Gastrocnemius medialis (tissue), 4 donors: ENCODE measurements around the gene ARHGEF5. TPM values are rescaled to one million over a fixed set of nuclear protein-coding genes. Genes with fewer than 3 reads are reported as not detected.

Experiments
- ATAC-seq, 2 donors: fragments of 150-250 bp; one replicate each; pipeline ENCODE4 v1.9.1; 2016
- DNase-seq, 2 donors: peaks; one replicate each; pipeline ENCODE4 v3.0.0-alpha.2; 2019
- H3K27ac ChIP-seq, 4 donors: fragments of 200-600 bp; sonication (generic); 1 replicate in 1 of 4; 2 replicates in 3 of 4; pipeline ENCODE4 v1.5.1; 2016 to 2018; ENCODE audit warnings: mild to moderate bottlenecking in 2 of 4, moderate library complexity in 1 of 4
- H3K27me3 ChIP-seq, 3 donors: fragments of 200-600 bp; sonication (generic) in 2 of 3; 1 replicate in 1 of 3; 2 replicates in 2 of 3; pipeline versions ENCODE4 v1.5.1 to v1.6.0; 2016 to 2019; ENCODE audit warnings: mild to moderate bottlenecking in 1 of 3, moderate library complexity in 1 of 3
- H3K36me3 ChIP-seq, 2 donors: fragments of 200-600 bp; sonication (generic) in 1 of 2; one replicate each; pipeline ENCODE4 v1.5.1; 2017 to 2018
- H3K4me1 ChIP-seq, 2 donors: fragments of 200-600 bp; sonication (generic) in 1 of 2; one replicate each; pipeline ENCODE4 v1.5.1; 2016 to 2017; ENCODE audit warnings: mild to moderate bottlenecking in 2 of 2
- H3K4me3 ChIP-seq, 4 donors: fragments of 200-600 bp; sonication (generic) in 3 of 4; 1 replicate in 1 of 4; 2 replicates in 3 of 4; pipeline ENCODE4 v1.5.1; 2016 to 2019; ENCODE audit warnings: mild to moderate bottlenecking in 2 of 4
- H3K9me3 ChIP-seq, 3 donors: fragments of 200-600 bp; sonication (generic) in 2 of 3; 1 replicate in 1 of 3; 2 replicates in 2 of 3; pipeline ENCODE4 v1.5.1; 2016 to 2019
- CTCF ChIP-seq, 5 experiments: fragments of 450-650 bp in 3 of 5; fragments of 200-600 bp in 2 of 5; sonication (generic) in 2 of 5; IDR thresholded peaks in 4 of 5; conservative IDR thresholded peaks in 1 of 5; 1 replicate in 4 of 5; 2 replicates in 1 of 5; pipeline ENCODE4 v1.5.1; 2016 to 2019; ENCODE audit warnings: antibody characterized with exemption in 5 of 5, mild to moderate bottlenecking in 3 of 5, moderate library complexity in 3 of 5
- POLR2A ChIP-seq, 2 donors: fragments of 450-650 bp; IDR thresholded peaks; one replicate each; pipeline ENCODE4 v1.6.1; 2017; ENCODE audit warnings: antibody characterized with exemption in 2 of 2, mild to moderate bottlenecking in 2 of 2, moderate library complexity in 2 of 2
- in situ Hi-C, 4 donors: fragments of 200-750 bp; cut with MboI; loops; one replicate each; pipeline versions ENCODE4 v1.15.0 to v1.8.0; 2017; ENCODE audit warnings: low sequenced_read_pairs in 4 of 4
- intact Hi-C: fragments of 100-400 bp; cut with DNase I; formaldehyde crosslinking; loops from one replicate; pipeline ENCODE4 v1.15.1; 2023; ENCODE audit warnings: low total_unique reads
- total RNA-seq, 4 donors: library from RNA; depleted of rRNA; stranded (reverse); fragments of >200 nt; gene quantifications; one replicate each; pipeline versions ENCODE4 v1.1.0 to v1.2.3, GENCODE V29; 2016

Gene ARHGEF5
- total RNA-seq, 4 donors from 2014 or later: 0.15 to 0.69 (median 0.53) TPM

GRCh38 chr7:144378651-144379050, 23.4 kb downstream of the ARHGEF5 start:
- no peak for TF ChIP-seq CTCF (IDR thresholded peaks at IDR 0.05 in 4 of 5, conservative IDR thresholded peaks at IDR 0.05 in 1 of 5)
- TF ChIP-seq POLR2A (IDR thresholded peaks at IDR 0.05): no peak
- in situ Hi-C loops (loop anchor here in 1 of 4 donors (25.0 kb wide), 1 partner anchor 216 kb away; no protein-coding TSS in a partner anchor), intact Hi-C loops (no loop called here)
- Histone ChIP-seq H3K27me3 (no peaks in the 10 kb centered on the region), H3K4me3 (no peak overlapping the region), H3K9me3 (no peaks in the 10 kb centered on the region), H3K36me3 (no peaks in the 10 kb centered on the region), H3K4me1 (no peaks in the 10 kb centered on the region), H3K27ac (no peak overlapping the region)
- no peak for DNase-seq
- no peak for ATAC-seq

GRCh38 chr7:144379776-144380384, 24.7 kb downstream of the ARHGEF5 start:
- Histone ChIP-seq H3K36me3 (no peaks in the 10 kb centered on the region), H3K4me1 (no peaks in the 10 kb centered on the region), H3K27me3 (no peaks in the 10 kb centered on the region), H3K27ac (no peak overlapping the region), H3K9me3 (no peaks in the 10 kb centered on the region), H3K4me3 (no peak overlapping the region)
- intact Hi-C loops: no loop called here
- no peak for ATAC-seq
- in situ Hi-C loops: loop anchor here in 1 of 4 donors (25.0 kb wide), 1 partner anchor 218 kb away; no protein-coding TSS in a partner anchor
- no peak for DNase-seq
- TF ChIP-seq CTCF (IDR thresholded peaks at IDR 0.05 in 4 of 5, conservative IDR thresholded peaks at IDR 0.05 in 1 of 5): no peak
- no peak for TF ChIP-seq POLR2A (IDR thresholded peaks at IDR 0.05)

- DNase-seq (no peak), ATAC-seq (no peak)
- Histone ChIP-seq H3K9me3 (no peaks in the 10 kb centered on the region), H3K4me1 (no peaks in the 10 kb centered on the region), H3K4me3 (no peak overlapping the region), H3K27ac (no peak overlapping the region), H3K27me3 (no peaks in the 10 kb centered on the region), H3K36me3 (no peaks in the 10 kb centered on the region)
- intact Hi-C loops (no loop called here), in situ Hi-C loops (loop anchor here in 1 of 4 donors (25.0 kb wide), 1 partner anchor 222 kb away; no protein-coding TSS in a partner anchor)
- TF ChIP-seq POLR2A (IDR thresholded peaks at IDR 0.05) (no peak), CTCF (IDR thresholded peaks at IDR 0.05 in 4 of 5, conservative IDR thresholded peaks at IDR 0.05 in 1 of 5) (no peak)
These were observed 28.9 kb downstream of the ARHGEF5 start for GRCh38 chr7:144384071-144384470.

DNA sequence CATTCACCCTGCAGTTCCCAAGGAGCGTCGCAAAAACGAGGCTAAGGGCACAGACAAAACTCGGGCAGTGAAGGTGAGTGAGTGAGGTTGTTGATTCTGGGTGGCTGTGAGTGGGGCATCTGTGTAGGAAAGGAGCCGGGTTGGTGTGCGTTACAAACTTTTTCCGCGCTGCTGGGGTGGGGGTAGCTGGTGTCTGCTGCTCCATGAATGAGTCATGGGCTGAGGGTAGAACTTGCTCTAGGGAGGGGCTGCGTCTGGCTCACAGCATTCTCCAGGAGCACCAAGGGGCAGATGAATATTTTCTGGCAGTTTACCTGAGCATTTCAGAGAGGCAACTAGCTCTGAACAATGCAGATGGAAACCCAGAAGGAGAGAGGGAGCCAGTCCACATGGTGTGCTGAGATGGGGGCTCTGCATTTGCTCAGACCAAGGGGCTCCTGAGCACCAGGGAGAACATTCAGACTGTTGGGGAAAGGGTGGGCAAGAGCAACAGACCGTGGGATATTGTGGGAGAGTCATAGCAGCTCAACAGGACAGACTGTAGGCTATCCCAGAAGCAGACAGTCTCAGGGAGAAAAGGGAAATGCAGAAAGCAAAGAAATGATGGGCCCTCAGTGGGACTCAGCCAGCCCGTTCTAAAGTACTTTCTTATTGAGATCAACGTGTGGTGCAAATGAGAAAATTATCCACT, 29.5 kb downstream of the ARHGEF5 start:
- Histone ChIP-seq H3K9me3 (no peaks in the 10 kb centered on the region), H3K36me3 (no peaks in the 10 kb centered on the region), H3K4me1 (no peaks in the 10 kb centered on the region), H3K4me3 (no peak overlapping the region), H3K27me3 (no peaks in the 10 kb centered on the region), H3K27ac (no peak overlapping the region)
- TF ChIP-seq CTCF (IDR thresholded peaks at IDR 0.05 in 4 of 5, conservative IDR thresholded peaks at IDR 0.05 in 1 of 5) (no peak), POLR2A (IDR thresholded peaks at IDR 0.05) (no peak)
- intact Hi-C loops (no loop called here), in situ Hi-C loops (loop anchor here in 1 of 4 donors (25.0 kb wide), 1 partner anchor 222 kb away; no protein-coding TSS in a partner anchor)
- DNase-seq: no peak
- no peak for ATAC-seq
